Measurements from ENCODE around the gene LGALS9C. TPM values are rescaled to one million over a fixed set of nuclear protein-coding genes. Genes with fewer than 3 reads are reported as not detected.
"Not testable (repeated sequence)": the region's sequence is repeated elsewhere in the genome, so short reads cannot be mapped to it uniquely, and the experiment has no call there.

Gene LGALS9C
- total RNA-seq (not detected in 2 replicates), polyA plus RNA-seq (0.08 TPM in 1 of 2 replicates, not detected in the other), polyA minus RNA-seq (ENCODE audit: low replicate concordance) (0.37 TPM in 1 of 2 replicates, not detected in the other)
- 0.29 TPM in 1 of 2 replicates, not detected in the other for polyA plus RNA-seq (2012)

DNA sequence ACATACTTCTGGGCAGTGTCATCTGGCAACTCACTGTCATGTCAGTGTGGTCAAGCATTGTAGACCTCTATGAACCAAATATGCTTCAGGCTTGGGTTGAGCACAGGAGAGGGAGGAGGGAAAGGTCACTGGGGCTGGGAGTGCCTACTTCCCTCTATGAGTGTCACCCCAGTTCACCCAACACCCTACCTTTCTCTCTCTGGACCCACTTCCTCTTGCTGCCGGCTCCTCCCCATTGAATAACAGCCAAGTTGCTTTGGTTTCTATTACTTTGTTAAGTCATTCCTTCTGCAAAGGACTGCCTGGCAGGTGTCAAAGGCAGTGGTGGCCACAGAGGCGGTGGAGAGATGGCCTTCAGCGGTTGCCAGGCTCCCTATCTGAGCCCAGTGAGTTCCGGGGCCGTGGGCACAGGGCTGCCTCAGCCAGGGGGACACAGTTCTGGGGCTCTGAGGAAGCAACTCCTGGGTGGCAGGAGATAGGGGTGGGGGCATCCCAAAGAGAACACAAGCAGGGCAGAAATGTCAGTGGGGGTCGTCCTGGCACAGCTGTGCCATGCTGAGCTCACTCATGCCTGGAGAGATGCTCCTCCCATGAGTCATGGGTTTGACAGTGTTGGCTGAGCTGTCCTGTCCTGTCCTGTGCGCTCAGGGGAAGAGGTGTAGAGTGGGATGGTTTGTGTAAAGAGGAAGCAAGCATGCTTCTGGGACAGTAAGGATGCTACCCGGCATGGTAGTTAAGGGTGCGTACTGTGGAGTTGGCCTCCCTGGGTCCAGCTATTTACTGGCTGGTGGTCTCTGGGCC is at the start of gene LGALS9C:
Gene LGALS9C (plus strand): TSS at position 282 of the 801 bp plus-strand sequence. CDS start 66 bp downstream, at position 348.
- not testable (repeated sequence) for H3K9me3 ChIP-seq (ENCODE audit: control insufficient read depth, insufficient read depth, low read depth, low read length); H2AFZ ChIP-seq (ENCODE audit: low read length); H3K4me3 ChIP-seq (replicated peaks in 1 of 4; ENCODE audit: control extremely low read depth in 1 of 4, insufficient read depth in 1 of 4, low read depth in 3 of 4, low read length in 4 of 4); H3K9ac ChIP-seq (ENCODE audit: insufficient read depth, low read length); H3K36me3 ChIP-seq (ENCODE audit: control insufficient read depth, insufficient read depth, low read length); H3K27ac ChIP-seq (ENCODE audit: insufficient read depth, low read length); H3K4me2 ChIP-seq (ENCODE audit: extremely low read depth, insufficient read depth, low read length); H3K79me2 ChIP-seq (ENCODE audit: control insufficient read depth, insufficient read depth, low read length); DNase-seq (ENCODE audit: low read depth in 2 of 2); H3K27me3 ChIP-seq (ENCODE audit: control insufficient read depth, insufficient read depth, low read length); H4K20me1 ChIP-seq (ENCODE audit: control insufficient read depth, extremely low read depth, insufficient read depth, low read length); H3K4me1 ChIP-seq (ENCODE audit: control insufficient read depth, extremely low read depth, insufficient read depth, low read length)

DNA sequence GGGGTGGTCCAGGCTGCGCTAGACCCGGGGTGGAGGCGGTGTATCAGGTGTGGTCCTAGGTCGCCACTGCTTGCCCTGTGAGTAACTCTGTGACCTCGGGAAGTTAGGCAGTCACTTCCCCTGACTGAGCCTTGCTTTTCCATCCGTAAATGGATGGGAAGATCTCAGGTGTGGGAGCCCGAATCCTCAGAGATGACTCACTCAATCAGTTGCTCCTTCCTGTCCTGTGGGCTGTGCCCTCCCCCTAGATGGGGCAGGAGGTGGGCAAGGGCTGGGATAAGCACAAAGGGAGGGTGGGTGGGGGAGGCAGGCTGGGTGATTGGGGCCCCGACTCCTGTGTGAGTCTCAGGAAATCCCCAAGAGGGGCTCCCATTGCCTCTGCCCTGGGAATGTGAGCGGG is 44.4 kb upstream of the LGALS9C start:
- not testable (repeated sequence) for H3K4me1 ChIP-seq (ENCODE audit: control insufficient read depth, extremely low read depth, insufficient read depth, low read length); H3K27ac ChIP-seq (ENCODE audit: insufficient read depth, low read length); H3K9me3 ChIP-seq (ENCODE audit: control insufficient read depth, insufficient read depth, low read depth, low read length); H4K20me1 ChIP-seq (ENCODE audit: control insufficient read depth, extremely low read depth, insufficient read depth, low read length); H3K9ac ChIP-seq (ENCODE audit: insufficient read depth, low read length); H2AFZ ChIP-seq (ENCODE audit: low read length); H3K4me3 ChIP-seq (replicated peaks in 1 of 4; ENCODE audit: control extremely low read depth in 1 of 4, insufficient read depth in 1 of 4, low read depth in 3 of 4, low read length in 4 of 4); H3K79me2 ChIP-seq (ENCODE audit: control insufficient read depth, insufficient read depth, low read length); H3K4me2 ChIP-seq (ENCODE audit: extremely low read depth, insufficient read depth, low read length); DNase-seq (ENCODE audit: low read depth in 2 of 2); H3K27me3 ChIP-seq (ENCODE audit: control insufficient read depth, insufficient read depth, low read length); H3K36me3 ChIP-seq (ENCODE audit: control insufficient read depth, insufficient read depth, low read length)

DNA sequence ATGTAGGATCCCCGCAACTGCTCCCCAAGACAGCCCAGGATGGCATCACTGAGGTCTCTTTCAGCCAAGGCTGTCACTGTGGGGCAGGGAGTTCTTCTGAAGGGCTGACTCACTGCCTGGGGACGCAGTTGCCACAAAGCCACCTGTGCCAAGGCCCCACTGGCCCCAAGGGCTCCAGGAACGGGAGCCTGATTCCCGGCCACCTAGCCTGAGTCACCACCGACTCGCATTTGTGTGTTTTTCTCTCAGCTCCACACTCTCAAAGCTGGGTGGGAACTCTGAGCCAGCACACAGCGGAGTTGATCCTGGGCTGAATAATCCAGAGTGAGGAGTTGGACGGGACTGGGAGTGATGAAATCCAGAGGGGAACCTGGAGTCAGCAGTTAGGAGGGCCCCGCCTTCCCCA is 37.1 kb upstream of the LGALS9C start:
- H3K9ac ChIP-seq (ENCODE audit: insufficient read depth, low read length); H3K36me3 ChIP-seq (ENCODE audit: control insufficient read depth, insufficient read depth, low read length); H3K27me3 ChIP-seq (ENCODE audit: control insufficient read depth, insufficient read depth, low read length); H4K20me1 ChIP-seq (ENCODE audit: control insufficient read depth, extremely low read depth, insufficient read depth, low read length); H3K4me1 ChIP-seq (ENCODE audit: control insufficient read depth, extremely low read depth, insufficient read depth, low read length); H3K4me3 ChIP-seq (replicated peaks in 1 of 4; ENCODE audit: control extremely low read depth in 1 of 4, insufficient read depth in 1 of 4, low read depth in 3 of 4, low read length in 4 of 4); H3K4me2 ChIP-seq (ENCODE audit: extremely low read depth, insufficient read depth, low read length); H3K9me3 ChIP-seq (ENCODE audit: control insufficient read depth, insufficient read depth, low read depth, low read length); H2AFZ ChIP-seq (ENCODE audit: low read length); H3K79me2 ChIP-seq (ENCODE audit: control insufficient read depth, insufficient read depth, low read length); H3K27ac ChIP-seq (ENCODE audit: insufficient read depth, low read length); DNase-seq (ENCODE audit: low read depth in 2 of 2): not testable (repeated sequence)

DNA sequence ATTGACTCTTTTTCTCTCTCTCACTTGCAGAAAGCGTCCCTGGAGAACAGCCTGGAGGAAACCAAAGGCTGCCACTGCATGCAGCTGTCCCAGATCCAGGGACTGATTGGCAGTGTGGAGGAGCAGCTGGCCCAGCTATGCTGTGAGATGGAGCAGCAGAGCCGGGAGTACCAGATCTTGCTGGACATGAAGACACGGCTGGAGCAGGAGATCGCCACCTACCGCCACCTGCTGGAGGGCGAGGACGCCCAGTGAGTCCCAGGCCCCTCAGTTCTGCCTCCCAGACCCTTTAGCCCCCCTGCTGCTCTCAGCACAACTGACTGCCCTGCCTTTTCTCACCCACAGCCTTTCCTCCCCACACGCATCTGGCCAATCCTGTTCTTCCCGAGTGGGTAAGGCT is 34.5 kb upstream of the LGALS9C start:
- H3K4me1 ChIP-seq (ENCODE audit: control insufficient read depth, extremely low read depth, insufficient read depth, low read length); DNase-seq (ENCODE audit: low read depth in 2 of 2); H3K36me3 ChIP-seq (ENCODE audit: control insufficient read depth, insufficient read depth, low read length); H3K79me2 ChIP-seq (ENCODE audit: control insufficient read depth, insufficient read depth, low read length); H3K4me3 ChIP-seq (replicated peaks in 1 of 4; ENCODE audit: control extremely low read depth in 1 of 4, insufficient read depth in 1 of 4, low read depth in 3 of 4, low read length in 4 of 4); H3K9ac ChIP-seq (ENCODE audit: insufficient read depth, low read length); H3K27ac ChIP-seq (ENCODE audit: insufficient read depth, low read length); H4K20me1 ChIP-seq (ENCODE audit: control insufficient read depth, extremely low read depth, insufficient read depth, low read length); H2AFZ ChIP-seq (ENCODE audit: low read length); H3K9me3 ChIP-seq (ENCODE audit: control insufficient read depth, insufficient read depth, low read depth, low read length); H3K4me2 ChIP-seq (ENCODE audit: extremely low read depth, insufficient read depth, low read length); H3K27me3 ChIP-seq (ENCODE audit: control insufficient read depth, insufficient read depth, low read length): not testable (repeated sequence)
- TF ChIP-seq, protein P1, sequence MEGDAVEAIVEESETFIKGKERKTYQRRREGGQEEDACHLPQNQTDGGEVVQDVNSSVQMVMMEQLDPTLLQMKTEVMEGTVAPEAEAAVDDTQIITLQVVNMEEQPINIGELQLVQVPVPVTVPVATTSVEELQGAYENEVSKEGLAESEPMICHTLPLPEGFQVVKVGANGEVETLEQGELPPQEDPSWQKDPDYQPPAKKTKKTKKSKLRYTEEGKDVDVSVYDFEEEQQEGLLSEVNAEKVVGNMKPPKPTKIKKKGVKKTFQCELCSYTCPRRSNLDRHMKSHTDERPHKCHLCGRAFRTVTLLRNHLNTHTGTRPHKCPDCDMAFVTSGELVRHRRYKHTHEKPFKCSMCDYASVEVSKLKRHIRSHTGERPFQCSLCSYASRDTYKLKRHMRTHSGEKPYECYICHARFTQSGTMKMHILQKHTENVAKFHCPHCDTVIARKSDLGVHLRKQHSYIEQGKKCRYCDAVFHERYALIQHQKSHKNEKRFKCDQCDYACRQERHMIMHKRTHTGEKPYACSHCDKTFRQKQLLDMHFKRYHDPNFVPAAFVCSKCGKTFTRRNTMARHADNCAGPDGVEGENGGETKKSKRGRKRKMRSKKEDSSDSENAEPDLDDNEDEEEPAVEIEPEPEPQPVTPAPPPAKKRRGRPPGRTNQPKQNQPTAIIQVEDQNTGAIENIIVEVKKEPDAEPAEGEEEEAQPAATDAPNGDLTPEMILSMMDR (conservative IDR thresholded peaks at IDR 0.05 in 1 of 2, IDR thresholded peaks at IDR 0.05 in 1 of 2; ENCODE audit: low read depth in 1 of 2, low read length in 2 of 2): peak in 1 of 2 donors; percentile 35

DNA sequence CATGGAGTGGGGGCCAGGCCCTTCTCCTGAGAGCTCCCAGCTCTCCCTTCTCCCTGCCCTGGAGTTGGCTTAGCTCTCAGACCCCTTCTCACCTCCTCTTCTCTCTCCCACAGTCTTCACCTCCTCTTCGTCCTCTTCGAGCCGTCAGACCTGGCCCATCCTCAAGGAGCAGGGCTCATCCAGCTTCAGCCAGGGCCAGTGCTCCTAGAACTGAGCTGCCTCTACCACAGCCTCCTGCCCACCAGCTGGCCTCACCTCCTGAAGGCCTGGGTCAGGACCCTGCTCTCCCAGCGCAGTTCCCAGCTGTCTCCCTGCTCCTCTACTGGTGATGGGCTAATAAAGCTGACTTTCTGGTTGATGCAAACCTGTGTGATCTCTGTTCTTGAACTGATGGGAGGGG is 34.1 kb upstream of the LGALS9C start:
- not testable (repeated sequence) for H3K79me2 ChIP-seq (ENCODE audit: control insufficient read depth, insufficient read depth, low read length); H3K36me3 ChIP-seq (ENCODE audit: control insufficient read depth, insufficient read depth, low read length); H3K4me2 ChIP-seq (ENCODE audit: extremely low read depth, insufficient read depth, low read length); H3K4me1 ChIP-seq (ENCODE audit: control insufficient read depth, extremely low read depth, insufficient read depth, low read length); H3K9ac ChIP-seq (ENCODE audit: insufficient read depth, low read length); H3K4me3 ChIP-seq (replicated peaks in 1 of 4; ENCODE audit: control extremely low read depth in 1 of 4, insufficient read depth in 1 of 4, low read depth in 3 of 4, low read length in 4 of 4); H3K27ac ChIP-seq (ENCODE audit: insufficient read depth, low read length); H3K27me3 ChIP-seq (ENCODE audit: control insufficient read depth, insufficient read depth, low read length); H4K20me1 ChIP-seq (ENCODE audit: control insufficient read depth, extremely low read depth, insufficient read depth, low read length); H2AFZ ChIP-seq (ENCODE audit: low read length); H3K9me3 ChIP-seq (ENCODE audit: control insufficient read depth, insufficient read depth, low read depth, low read length); DNase-seq (ENCODE audit: low read depth in 2 of 2)

DNA sequence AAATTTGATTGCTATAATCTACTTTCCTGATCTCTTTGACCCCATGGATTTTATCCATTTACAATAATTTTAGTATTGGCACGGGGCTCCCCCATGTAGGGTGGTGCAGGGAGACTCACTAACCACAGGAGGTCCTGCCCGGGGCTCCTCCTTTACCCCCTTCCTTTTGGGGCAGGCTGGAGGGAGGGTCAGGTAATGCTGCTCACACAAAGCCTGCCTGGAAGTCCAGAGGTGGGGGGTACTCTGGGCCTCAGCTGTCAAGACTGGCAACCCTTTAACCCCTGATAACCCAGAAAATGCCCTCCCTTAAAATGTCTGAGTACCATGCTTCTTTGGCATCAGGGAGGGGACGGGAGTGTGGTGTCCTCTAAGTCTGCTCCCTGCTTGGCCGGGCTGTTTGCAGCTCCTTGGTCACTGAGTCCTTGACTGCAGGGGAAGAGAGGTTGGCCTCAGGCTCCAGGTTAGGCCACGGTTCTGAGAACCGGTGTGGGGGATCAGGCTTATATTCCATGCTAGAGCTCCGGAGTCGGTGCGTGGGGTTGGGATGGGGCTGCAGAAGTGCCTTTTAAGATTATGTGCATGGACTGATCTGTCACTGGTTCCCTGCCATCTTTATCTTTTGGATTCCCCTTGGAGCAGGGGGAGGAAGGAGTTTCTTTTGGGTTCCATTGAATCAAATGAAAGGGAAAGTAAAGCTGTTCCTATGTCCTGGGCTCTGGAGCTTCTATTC is 28.9 kb upstream of the LGALS9C start:
- not testable (repeated sequence) for H3K27ac ChIP-seq (ENCODE audit: insufficient read depth, low read length); H3K9ac ChIP-seq (ENCODE audit: insufficient read depth, low read length); H3K36me3 ChIP-seq (ENCODE audit: control insufficient read depth, insufficient read depth, low read length); H3K9me3 ChIP-seq (ENCODE audit: control insufficient read depth, insufficient read depth, low read depth, low read length); H3K79me2 ChIP-seq (ENCODE audit: control insufficient read depth, insufficient read depth, low read length); H2AFZ ChIP-seq (ENCODE audit: low read length); DNase-seq (ENCODE audit: low read depth in 2 of 2); H3K4me1 ChIP-seq (ENCODE audit: control insufficient read depth, extremely low read depth, insufficient read depth, low read length); H3K4me2 ChIP-seq (ENCODE audit: extremely low read depth, insufficient read depth, low read length); H3K4me3 ChIP-seq (replicated peaks in 1 of 4; ENCODE audit: control extremely low read depth in 1 of 4, insufficient read depth in 1 of 4, low read depth in 3 of 4, low read length in 4 of 4); H3K27me3 ChIP-seq (ENCODE audit: control insufficient read depth, insufficient read depth, low read length); H4K20me1 ChIP-seq (ENCODE audit: control insufficient read depth, extremely low read depth, insufficient read depth, low read length)
